HG03097 (cell line): Measurements from ENCODE around the gene AFAP1.

Experiments used
- ATAC-seq: cut with Tn5 transposase; IDR thresholded peaks from one replicate; pipeline ENCODE4 v1.9.1; 2021; ENCODE audit not compliant: unreplicated experiment, low FRiP score

The AFAP1 gene

GRCh38 chr4:7747566-7747965, 192.1 kb downstream of the AFAP1 start:
- no peak for ATAC-seq

GRCh38 chr4:7747062-7747385, 192.6 kb downstream of the AFAP1 start:
- no peak for ATAC-seq

GRCh38 chr4:7746351-7747061, 193.2 kb downstream of the AFAP1 start:
- no peak for ATAC-seq

GRCh38 chr4:7745301-7745885, 194.3 kb downstream of the AFAP1 start:
- no peak for ATAC-seq

GRCh38 chr4:7744142-7744804, 195.4 kb downstream of the AFAP1 start:
- ATAC-seq: no peak

- ATAC-seq: no peak
Measured at GRCh38 chr4:7742807-7743280, 196.8 kb downstream of the AFAP1 start.

- no peak for ATAC-seq
Measured at GRCh38 chr4:7741946-7742806, 197.5 kb downstream of the AFAP1 start.

- no peak for ATAC-seq
Measured at GRCh38 chr4:7740866-7741525, 198.7 kb downstream of the AFAP1 start.

- no peak for ATAC-seq
Measured at GRCh38 chr4:7739918-7740865, 199.5 kb downstream of the AFAP1 start.

- no peak for ATAC-seq
Measured at GRCh38 chr4:7739077-7739917, 200.4 kb downstream of the AFAP1 start.

GRCh38 chr4:7738458-7739076, 201.1 kb downstream of the AFAP1 start:
- no peak for ATAC-seq

- no peak for ATAC-seq
Measured at GRCh38 chr4:7737752-7738457, 201.8 kb downstream of the AFAP1 start.

- ATAC-seq: no peak
Measured at GRCh38 chr4:7737268-7737645, 202.4 kb downstream of the AFAP1 start.

GRCh38 chr4:7736436-7737267, 203.0 kb downstream of the AFAP1 start:
- ATAC-seq: no peak

- ATAC-seq: no peak
Measured at GRCh38 chr4:7735961-7736360, 203.7 kb downstream of the AFAP1 start.

- no peak for ATAC-seq
Measured at GRCh38 chr4:7735395-7735794, 204.3 kb downstream of the AFAP1 start.
